SJSA1 (cell line): Measurements from ENCODE around the gene CLIC4. TPM values are rescaled to one million over a fixed set of nuclear protein-coding genes. Genes with fewer than 3 reads are reported as not detected.
A peak's percentile ranks its signal among the peaks of the same experiment; 100 is the strongest.

ENCODE experiments used
- DNase-seq, 2 experiments: peaks; one replicate each; pipeline ENCODE4 v3.0.0-alpha.2; 2015 to 2020; ENCODE audit warnings: low spot score in 2 of 2, low read depth in 1 of 2
- H3K27ac ChIP-seq: fragments of 250-450 bp; sonication (Bioruptor Pico); 2 replicates; pipeline ENCODE4 v1.5.1; 2020; ENCODE audit warnings: mild to moderate bottlenecking, moderate library complexity
- H3K27me3 ChIP-seq: fragments of 250-450 bp; sonication (Bioruptor Pico); replicated peaks from 2 replicates; pipeline ENCODE4 v1.5.1; 2020; ENCODE audit warnings: mild to moderate bottlenecking, moderate library complexity
- H3K36me3 ChIP-seq: fragments of 250-450 bp; sonication (Bioruptor Pico); 2 replicates; pipeline ENCODE4 v1.5.1; 2020; ENCODE audit warnings: mild to moderate bottlenecking
- H3K4me1 ChIP-seq: fragments of 250-450 bp; sonication (Bioruptor Pico); replicated peaks from 2 replicates; pipeline ENCODE4 v1.6.1; 2021; ENCODE audit warnings: mild to moderate bottlenecking
- H3K4me3 ChIP-seq: fragments of 250-450 bp; sonication (Bioruptor Pico); 2 replicates; pipeline ENCODE4 v1.5.1; 2020; ENCODE audit warnings: mild to moderate bottlenecking
- H3K9me3 ChIP-seq: fragments of 250-450 bp; sonication (Bioruptor Pico); replicated peaks from 2 replicates; pipeline ENCODE4 v1.5.1; 2020; ENCODE audit warnings: mild to moderate bottlenecking
- total RNA-seq: library from RNA; depleted of rRNA; stranded (reverse); fragments of >200 nt; shearing (Covaris generic); gene quantifications from 2 replicates; pipeline ENCODE4 v1.2.3, GENCODE V29; 2014

CLIC4 gene
- total RNA-seq, 1 experiment from 2014 or later: 457 TPM

DNA sequence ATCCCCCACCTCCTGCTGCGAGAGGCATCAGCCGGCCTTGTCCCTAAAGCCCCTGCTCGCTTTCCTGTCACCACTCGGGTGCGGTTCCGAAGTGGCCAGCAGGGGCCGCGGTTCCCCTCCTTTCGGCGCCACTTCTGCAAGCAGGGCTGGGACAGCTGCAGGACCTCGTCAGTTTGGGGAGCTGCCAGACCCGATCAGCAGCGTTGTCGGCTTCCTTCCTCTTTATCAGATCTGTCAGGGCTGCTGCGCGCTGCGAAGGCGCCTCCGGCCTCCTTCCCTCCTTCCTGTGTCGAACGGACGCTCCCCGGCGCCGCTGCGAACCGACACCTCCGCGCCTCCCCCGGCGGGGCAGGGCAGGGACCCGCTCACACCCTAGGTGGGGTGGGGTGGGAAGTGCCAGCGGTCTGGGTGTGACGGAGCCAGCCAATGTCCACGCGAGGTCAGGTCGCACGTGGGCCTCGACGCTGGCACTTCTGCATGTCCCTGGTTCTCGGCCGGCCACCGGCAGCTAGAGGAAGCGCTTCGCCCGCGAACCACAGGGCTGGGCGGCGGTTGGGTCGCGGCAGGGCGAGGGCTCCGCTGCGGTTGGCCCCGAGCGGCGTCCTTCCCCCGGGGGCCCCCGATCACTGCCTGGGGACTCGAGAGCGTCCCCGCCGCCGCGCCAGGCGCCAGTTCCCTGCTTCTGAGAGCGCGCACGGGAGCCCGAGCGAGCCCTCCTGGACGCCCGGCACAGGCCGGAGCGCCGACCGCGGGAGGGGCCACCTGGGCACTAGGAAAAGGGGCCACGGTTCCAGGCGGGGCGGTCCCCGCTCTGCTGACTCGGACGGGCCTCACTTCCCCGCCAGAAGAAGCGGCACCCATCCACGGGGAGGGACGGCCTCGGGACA is 103.0 kb downstream of the CLIC4 start:
- H3K27me3 ChIP-seq: no peaks in the 10 kb centered on the region
- peak; percentile 89 to 91 for DNase-seq
- H3K4me3 ChIP-seq: peak overlapping the region; percentile 35
- H3K27ac ChIP-seq: no peak overlapping the region; the same call in 1 of the 2 replicates
- no peaks in the 10 kb centered on the region for H3K9me3 ChIP-seq
- peaks cover 18% of the 10 kb centered on the region for H3K36me3 ChIP-seq
- H3K4me1 ChIP-seq: peaks cover 8% of the 10 kb centered on the region

DNA sequence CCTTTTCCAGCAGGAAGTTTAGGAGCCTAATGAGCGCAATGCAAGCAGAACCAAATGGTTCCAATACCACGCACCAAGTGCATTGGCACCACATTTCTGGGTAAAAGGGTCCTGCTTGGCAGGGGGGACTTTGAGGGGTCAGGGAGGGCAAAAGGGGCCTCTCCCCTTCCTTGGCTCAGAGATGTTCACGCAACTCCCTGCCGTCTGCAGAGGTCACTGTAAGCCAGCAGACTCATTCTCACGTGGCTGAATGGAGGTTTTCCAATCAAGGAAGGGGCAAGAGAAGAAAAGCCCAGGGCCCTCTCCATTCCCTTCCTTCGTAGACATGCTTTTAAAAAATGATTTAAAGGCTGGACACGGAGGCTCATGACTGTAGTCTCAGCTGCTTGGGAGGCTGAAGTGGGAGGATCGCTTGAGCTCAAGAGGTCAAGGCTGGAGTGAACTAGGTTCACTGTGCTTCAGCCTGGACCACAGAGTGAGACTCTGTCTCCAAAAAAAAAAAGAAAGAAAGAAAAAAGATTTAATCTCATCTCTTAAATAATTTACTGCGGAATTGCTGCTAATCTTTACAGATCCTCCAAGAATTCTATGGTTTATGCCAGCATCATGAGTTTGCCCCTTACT is 104.5 kb downstream of the CLIC4 start:
- no peaks in the 10 kb centered on the region for H3K27me3 ChIP-seq
- H3K4me3 ChIP-seq: no peak overlapping the region
- H3K36me3 ChIP-seq: peaks cover 11% of the 10 kb centered on the region; the same call in 1 of the 2 replicates
- DNase-seq: peak; percentile 43 to 44
- no peaks in the 10 kb centered on the region for H3K9me3 ChIP-seq
- peaks cover 8% of the 10 kb centered on the region for H3K4me1 ChIP-seq
- no peak overlapping the region for H3K27ac ChIP-seq

DNA sequence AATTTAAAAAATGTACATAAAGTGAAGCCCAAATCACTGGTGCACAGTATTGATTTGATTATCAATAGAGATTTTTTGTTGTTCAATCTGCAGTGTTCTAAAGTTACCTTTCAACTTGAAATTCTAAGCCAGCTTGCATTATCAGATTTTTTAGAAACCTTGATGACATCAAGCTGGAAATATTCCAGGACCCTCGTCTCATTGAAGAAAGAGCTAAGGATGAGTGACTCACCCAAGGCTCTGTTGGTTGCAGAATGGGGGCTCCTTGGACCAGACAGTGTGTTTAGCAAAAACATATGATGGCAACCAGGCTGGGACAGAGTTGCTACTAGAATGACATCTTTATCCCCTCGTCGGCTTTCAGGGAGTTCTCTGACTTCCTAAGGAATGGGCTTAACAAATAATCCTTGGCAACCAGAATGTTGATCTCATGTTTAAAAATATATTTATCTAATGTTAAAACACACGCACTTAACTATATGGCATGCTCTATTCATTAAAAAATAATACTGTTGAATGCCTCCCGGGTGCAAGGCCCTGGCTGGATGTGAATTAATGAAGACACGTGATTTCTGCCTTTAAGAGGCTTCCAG is 105.2 kb downstream of the CLIC4 start:
- H3K4me1 ChIP-seq: peaks cover 8% of the 10 kb centered on the region
- DNase-seq: peak in 1 of 2 experiments; percentile 33
- no peaks in the 10 kb centered on the region for H3K27me3 ChIP-seq
- peaks cover 8% of the 10 kb centered on the region; the same call in 1 of the 2 replicates for H3K36me3 ChIP-seq
- H3K4me3 ChIP-seq: no peak overlapping the region
- no peak overlapping the region for H3K27ac ChIP-seq
- H3K9me3 ChIP-seq: no peaks in the 10 kb centered on the region

GRCh38 chr1:24853649-24854048 is 108.4 kb downstream of the CLIC4 start:
- Histone ChIP-seq H3K27ac (no peak overlapping the region), H3K9me3 (no peaks in the 10 kb centered on the region), H3K4me3 (no peak overlapping the region), H3K4me1 (peaks cover under 1% of the 10 kb centered on the region), H3K36me3 (no peaks in the 10 kb centered on the region), H3K27me3 (no peaks in the 10 kb centered on the region)
- peak in 1 of 2 experiments; percentile 18 for DNase-seq

GRCh38 chr1:24855474-24855873 is 110.2 kb downstream of the CLIC4 start:
- Histone ChIP-seq H3K36me3 (no peaks in the 10 kb centered on the region), H3K4me3 (no peak overlapping the region), H3K9me3 (no peaks in the 10 kb centered on the region), H3K27ac (no peak overlapping the region), H3K4me1 (no peaks in the 10 kb centered on the region; the same call in 1 of the 2 replicates), H3K27me3 (no peaks in the 10 kb centered on the region)
- no peak for DNase-seq

GRCh38 chr1:24856787-24857506 is 111.7 kb downstream of the CLIC4 start:
- no peaks in the 10 kb centered on the region for H3K4me1 ChIP-seq
- no peak for DNase-seq

GRCh38 chr1:24857507-24858133 is 112.4 kb downstream of the CLIC4 start:
- Histone ChIP-seq H3K4me1 (peaks cover 4% of the 10 kb centered on the region; the same call in 1 of the 2 replicates), H3K9me3 (no peaks in the 10 kb centered on the region), H3K36me3 (no peaks in the 10 kb centered on the region), H3K27ac (no peak overlapping the region), H3K27me3 (no peaks in the 10 kb centered on the region), H3K4me3 (no peak overlapping the region)
- DNase-seq: no peak

More at GRCh38 chr1:24856787-24857506, 111.7 kb downstream of the CLIC4 start:
- Histone ChIP-seq H3K4me3 (no peak overlapping the region), H3K27ac (no peak overlapping the region), H3K9me3 (no peaks in the 10 kb centered on the region), H3K27me3 (no peaks in the 10 kb centered on the region), H3K36me3 (no peaks in the 10 kb centered on the region)

DNA sequence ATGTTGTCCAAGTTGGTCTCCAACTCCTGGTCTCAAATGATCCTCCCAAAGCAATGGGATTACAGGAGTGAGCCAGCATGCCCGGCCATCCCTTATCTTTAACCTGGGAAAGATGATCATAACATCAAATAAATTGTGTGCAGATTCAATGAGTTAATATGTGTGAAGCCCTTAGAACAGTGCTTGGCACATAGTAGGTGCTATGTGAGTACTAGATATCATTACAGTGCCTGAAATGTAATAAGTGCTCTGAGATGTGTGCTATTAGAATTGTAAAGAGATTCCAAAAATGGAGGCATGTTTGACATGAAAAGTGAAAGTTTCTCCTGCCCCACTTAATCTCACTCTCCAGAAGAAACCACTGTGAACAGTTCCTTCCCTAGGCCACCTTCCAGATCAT is 113.0 kb downstream of the CLIC4 start:
- peaks cover 5% of the 10 kb centered on the region; the same call in 1 of the 2 replicates for H3K4me1 ChIP-seq
- H3K4me3 ChIP-seq: no peak overlapping the region
- no peaks in the 10 kb centered on the region for H3K9me3 ChIP-seq
- no peak overlapping the region for H3K27ac ChIP-seq
- no peaks in the 10 kb centered on the region for H3K27me3 ChIP-seq
- DNase-seq: no peak
- no peaks in the 10 kb centered on the region for H3K36me3 ChIP-seq

- Histone ChIP-seq H3K4me1 (peaks cover 9% of the 10 kb centered on the region; the same call in 1 of the 2 replicates), H3K36me3 (no peaks in the 10 kb centered on the region), H3K27me3 (no peaks in the 10 kb centered on the region), H3K27ac (no peak overlapping the region), H3K4me3 (no peak overlapping the region), H3K9me3 (no peaks in the 10 kb centered on the region)
- DNase-seq: no peak
Observed at GRCh38 chr1:24859063-24860010, 114.1 kb downstream of the CLIC4 start.

- DNase-seq: no peak
- H3K27ac ChIP-seq: no peak overlapping the region
- H3K9me3 ChIP-seq: no peaks in the 10 kb centered on the region
- H3K4me1 ChIP-seq: peaks cover 10% of the 10 kb centered on the region; the same call in 1 of the 2 replicates
- no peaks in the 10 kb centered on the region for H3K27me3 ChIP-seq
- H3K36me3 ChIP-seq: no peaks in the 10 kb centered on the region
- H3K4me3 ChIP-seq: no peak overlapping the region
Observed at GRCh38 chr1:24860841-24861240, 115.6 kb downstream of the CLIC4 start.

DNA sequence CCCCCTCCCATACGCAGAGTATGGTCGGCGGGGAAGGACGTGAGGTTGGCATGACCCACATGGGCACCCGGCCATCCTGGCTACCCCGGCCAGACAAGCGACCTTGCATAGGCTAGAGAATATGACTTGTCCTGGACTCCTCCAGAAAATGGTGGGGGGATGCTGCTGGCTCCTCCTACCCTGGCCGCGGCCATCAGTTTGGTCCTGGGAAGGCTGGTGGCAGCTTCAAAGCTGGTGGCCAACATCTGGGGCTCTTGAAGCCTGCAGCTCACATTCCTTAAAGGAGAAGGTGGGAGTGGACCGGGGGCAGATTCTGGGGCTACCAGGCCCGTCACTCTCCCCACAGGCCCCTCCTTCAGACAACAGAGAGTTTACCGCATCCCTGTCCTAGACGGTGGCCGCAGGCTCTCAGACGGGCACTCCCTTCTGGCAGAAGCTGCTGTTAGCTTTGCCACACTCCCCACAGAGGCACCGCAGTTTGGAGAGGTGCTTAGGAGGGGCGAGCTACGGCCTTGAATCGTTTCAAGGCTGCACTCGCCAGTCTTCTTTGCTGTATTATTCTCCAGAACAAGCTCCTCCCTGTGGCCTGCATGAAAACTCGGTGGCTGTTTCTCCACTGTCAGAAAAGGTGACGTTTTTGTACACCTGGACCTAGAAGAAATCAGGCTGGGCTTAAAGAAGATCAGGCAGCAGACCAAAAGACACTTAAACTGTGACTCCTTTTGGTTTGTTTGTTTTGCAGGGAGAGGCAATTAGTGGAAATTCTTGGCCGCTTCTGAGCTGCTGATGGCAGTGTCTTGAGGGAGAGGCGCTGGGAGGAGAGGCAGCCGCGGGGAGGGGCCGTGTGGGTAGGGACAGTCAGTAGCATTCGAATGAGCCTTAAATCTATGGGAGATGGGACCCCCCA is 116.8 kb downstream of the CLIC4 start:
- Histone ChIP-seq H3K4me3 (no peak overlapping the region), H3K9me3 (no peaks in the 10 kb centered on the region), H3K4me1 (peaks cover 10% of the 10 kb centered on the region; the same call in 1 of the 2 replicates), H3K27me3 (no peaks in the 10 kb centered on the region), H3K27ac (no peak overlapping the region), H3K36me3 (no peaks in the 10 kb centered on the region)
- no peak for DNase-seq
